Measurements from ENCODE around the gene AUTS2. TPM values are rescaled to one million over a fixed set of nuclear protein-coding genes. Genes with fewer than 3 reads are reported as not detected.

The AUTS2 gene
- total and polyA plus RNA-seq, 11 donors: 3.4 to 14.0 (median 7.3) TPM

- Histone ChIP-seq H3K36me3 (no peaks in the 10 kb centered on the region), H3K27ac (no peak overlapping the region), H3K4me1 (peaks cover 0 to 25% (median 10%) of the 10 kb centered on the region in 12 donors), H3K27me3 (no peaks in the 10 kb centered on the region), H3K9me3 (peaks cover 0 to 4% (median 0%) of the 10 kb centered on the region in 12 donors), H3K4me3 (no peak overlapping the region)
- no peak for TF ChIP-seq CTCF (IDR thresholded peaks at IDR 0.05)
- TF ChIP-seq POLR2A (IDR thresholded peaks at IDR 0.05): no peak
- DNase-seq: no peak
- no peak for ATAC-seq
- intact Hi-C loops (cut with DNase I): loop anchor here in 1 of 10 donors (10.0 kb wide), 1 partner anchor 195 kb away; no protein-coding TSS in a partner anchor
- 96 to 99% (median 98%) methylated on average over 1 of the region's 1 CpG for WGBS, 4 donors
Observed at GRCh38 chr7:69769826-69770225, 171.6 kb downstream of the AUTS2 start.

GRCh38 chr7:69770613-69771012, 172.3 kb downstream of the AUTS2 start:
- TF ChIP-seq POLR2A (IDR thresholded peaks at IDR 0.05) (no peak), CTCF (IDR thresholded peaks at IDR 0.05) (no peak)
- intact Hi-C loops (cut with DNase I): loop anchor here in 1 of 10 donors (10.0 kb wide), 1 partner anchor 194 kb away; no protein-coding TSS in a partner anchor
- no peaks in the 10 kb centered on the region for H3K36me3 ChIP-seq
- H3K4me1 ChIP-seq: peaks cover 0 to 32% (median 10%) of the 10 kb centered on the region in 12 donors
- no peak overlapping the region for H3K27ac ChIP-seq
- no peaks in the 10 kb centered on the region for H3K27me3 ChIP-seq
- peaks cover 0 to 4% (median 0%) of the 10 kb centered on the region in 12 donors for H3K9me3 ChIP-seq
- ATAC-seq (no peak), DNase-seq (no peak)
- H3K4me3 ChIP-seq: no peak overlapping the region
- WGBS, 4 donors: 87 to 92% (median 91%) methylated on average over 6 of the region's 6 CpGs

- TF ChIP-seq POLR2A (IDR thresholded peaks at IDR 0.05): no peak
- no peak for TF ChIP-seq CTCF (IDR thresholded peaks at IDR 0.05)
- WGBS, 4 donors: 94 to 97% (median 95%) methylated on average over 9 of the region's 9 CpGs
- ATAC-seq (no peak), DNase-seq (no peak)
- intact Hi-C loops (cut with DNase I): loop anchor here in 1 of 10 donors (10.0 kb wide), 1 partner anchor 192 kb away; no protein-coding TSS in a partner anchor
- Histone ChIP-seq H3K4me1 (peaks cover 0 to 36% (median 10%) of the 10 kb centered on the region in 12 donors), H3K9me3 (peaks cover 0 to 4% (median 0%) of the 10 kb centered on the region in 12 donors), H3K27me3 (no peaks in the 10 kb centered on the region), H3K4me3 (no peak overlapping the region), H3K27ac (peak overlapping the region in 1 of 12 donors; percentile 51), H3K36me3 (no peaks in the 10 kb centered on the region)
Observed at GRCh38 chr7:69772718-69773436, 174.6 kb downstream of the AUTS2 start.

- no peaks in the 10 kb centered on the region for H3K36me3 ChIP-seq
- WGBS, 4 donors: 79 to 93% (median 89%) methylated on average over 7 to 9 of the region's 9 CpGs
- no peaks in the 10 kb centered on the region for H3K27me3 ChIP-seq
- H3K27ac ChIP-seq: peak overlapping the region in 1 of 12 donors; percentile 51
- TF ChIP-seq CTCF (IDR thresholded peaks at IDR 0.05) (no peak), POLR2A (IDR thresholded peaks at IDR 0.05) (no peak)
- DNase-seq (no peak), ATAC-seq (peak in 1 of 4 donors; percentile 18)
- peaks cover 0 to 4% (median 0%) of the 10 kb centered on the region in 12 donors for H3K9me3 ChIP-seq
- peaks cover 0 to 33% (median 9%) of the 10 kb centered on the region in 12 donors for H3K4me1 ChIP-seq
- intact Hi-C loops (cut with DNase I): loop anchor here in 1 of 10 donors (10.0 kb wide), 1 partner anchor 191 kb away; no protein-coding TSS in a partner anchor
- H3K4me3 ChIP-seq: no peak overlapping the region
Observed at GRCh38 chr7:69773535-69774225, 175.4 kb downstream of the AUTS2 start.
